SW480 (cell line): ENCODE measurements around the gene CHAT.
"Not testable (repeated sequence)": the region's sequence is repeated elsewhere in the genome, so short reads cannot be mapped to it uniquely, and the experiment has no call there.

Source experiments
- DNase-seq: peaks from one replicate; pipeline ENCODE4 v3.0.0-alpha.2; 2016; ENCODE audit warnings: low spot score

The CHAT gene

DNA sequence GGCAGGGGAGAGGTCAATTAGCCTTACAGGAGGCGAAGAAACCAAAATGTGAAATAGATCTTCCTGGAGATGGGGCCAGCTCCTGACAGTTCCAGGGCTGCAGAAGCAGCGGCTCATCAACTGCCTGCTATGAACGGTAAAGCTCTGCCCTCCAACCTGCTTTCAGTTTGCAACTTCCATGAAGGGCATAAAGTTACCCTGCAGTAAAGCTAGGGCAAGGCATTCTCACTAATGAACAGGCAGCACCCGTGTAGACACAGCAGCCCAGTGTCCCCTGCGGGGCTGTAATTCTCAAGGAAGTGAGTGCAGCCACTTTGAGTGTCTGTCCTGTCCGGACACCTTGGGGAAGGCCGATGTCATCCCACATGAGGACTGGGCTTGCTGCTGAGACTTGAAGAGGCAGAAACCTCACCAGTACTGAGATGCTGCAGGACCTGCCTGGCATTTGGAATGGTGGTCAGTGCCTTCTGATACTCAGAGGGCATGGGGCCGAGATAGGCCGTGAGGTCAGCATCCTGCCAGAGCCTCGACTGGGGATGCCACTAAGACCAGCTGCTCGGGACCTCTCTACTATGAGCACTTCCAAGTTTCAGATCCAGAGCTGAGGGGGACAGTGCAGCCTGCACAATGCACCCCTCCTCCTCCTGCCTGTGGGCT, 39.6 kb downstream of the CHAT start:
- no peak for DNase-seq

DNA sequence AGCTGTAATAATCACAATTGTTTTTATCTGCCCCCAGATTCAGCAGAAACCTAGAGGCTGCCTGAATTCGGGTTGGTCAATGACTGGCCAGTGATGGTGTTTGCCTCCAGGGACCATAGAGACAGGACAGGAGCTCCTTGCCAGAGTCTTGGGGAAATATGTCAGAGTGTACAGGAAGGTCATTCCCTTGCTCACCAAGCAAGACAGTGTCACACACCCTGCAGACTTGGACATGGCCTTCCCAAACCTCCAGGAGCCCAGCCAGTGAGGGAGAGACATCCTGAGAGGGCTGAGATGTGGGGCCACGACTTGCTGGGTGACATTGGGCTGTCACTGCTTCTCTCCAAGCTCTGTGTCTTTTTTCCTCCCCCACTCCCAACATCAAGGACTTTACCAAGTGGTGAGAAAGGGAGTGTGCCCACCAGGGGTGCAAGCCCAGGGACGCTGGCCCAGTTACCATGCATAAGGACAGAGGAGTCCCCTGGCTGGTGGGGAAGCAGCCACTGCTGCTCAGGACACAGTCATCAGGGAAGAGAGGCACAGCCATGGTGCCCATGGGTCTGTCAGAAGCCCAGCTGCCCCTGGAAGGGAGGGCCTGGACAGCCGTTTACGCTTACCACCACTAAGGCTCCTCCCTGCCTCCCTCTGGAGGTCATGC, 40.3 kb downstream of the CHAT start:
- DNase-seq: no peak

DNA sequence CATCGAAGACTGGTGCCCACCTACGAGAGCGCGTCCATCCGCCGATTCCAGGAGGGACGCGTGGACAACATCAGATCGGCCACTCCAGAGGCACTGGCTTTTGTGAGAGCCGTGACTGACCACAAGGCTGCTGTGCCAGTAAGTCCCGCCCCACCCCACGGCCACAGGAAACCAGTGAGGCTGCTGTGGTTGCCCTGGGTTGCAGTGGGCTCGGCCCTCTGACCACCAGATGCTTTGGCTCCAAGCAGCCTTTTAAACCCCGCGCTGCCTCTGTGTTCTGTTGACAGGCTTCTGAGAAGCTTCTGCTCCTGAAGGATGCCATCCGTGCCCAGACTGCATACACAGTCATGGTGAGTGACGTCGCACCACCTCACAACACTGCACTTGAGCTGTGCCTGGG, 41.3 kb downstream of the CHAT start:
- DNase-seq: no peak

DNA sequence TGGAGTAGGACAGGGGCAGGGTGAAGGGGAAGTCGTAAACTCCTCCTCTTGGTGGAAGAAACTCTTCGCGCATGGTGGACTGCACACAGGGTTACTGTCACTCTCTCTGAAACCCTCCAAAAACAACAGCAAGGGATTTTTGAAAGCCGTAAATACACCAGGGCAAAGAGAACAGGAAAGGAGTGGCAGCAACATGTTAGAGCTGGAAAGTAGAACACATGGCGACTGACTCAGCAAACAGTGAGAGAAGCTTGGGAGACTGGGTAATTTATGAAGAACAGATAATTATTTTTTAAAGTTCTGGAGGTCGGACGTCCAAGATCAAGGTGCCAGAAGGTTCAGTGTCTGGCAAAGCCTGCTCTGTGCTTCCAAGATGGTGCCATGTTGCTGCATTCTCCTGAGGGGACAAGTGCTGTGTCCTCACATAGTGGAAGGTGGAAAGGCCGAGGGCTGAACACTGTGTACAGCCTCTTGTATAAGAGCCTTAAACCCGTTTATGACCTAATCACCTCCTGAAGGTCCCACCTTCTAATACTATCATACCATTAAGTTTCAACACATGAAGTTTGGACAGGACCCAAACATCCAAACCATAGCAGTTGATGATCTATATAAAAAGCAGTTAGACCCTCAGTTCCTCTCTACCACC, 43.1 kb downstream of the CHAT start:
- no peak for DNase-seq

DNA sequence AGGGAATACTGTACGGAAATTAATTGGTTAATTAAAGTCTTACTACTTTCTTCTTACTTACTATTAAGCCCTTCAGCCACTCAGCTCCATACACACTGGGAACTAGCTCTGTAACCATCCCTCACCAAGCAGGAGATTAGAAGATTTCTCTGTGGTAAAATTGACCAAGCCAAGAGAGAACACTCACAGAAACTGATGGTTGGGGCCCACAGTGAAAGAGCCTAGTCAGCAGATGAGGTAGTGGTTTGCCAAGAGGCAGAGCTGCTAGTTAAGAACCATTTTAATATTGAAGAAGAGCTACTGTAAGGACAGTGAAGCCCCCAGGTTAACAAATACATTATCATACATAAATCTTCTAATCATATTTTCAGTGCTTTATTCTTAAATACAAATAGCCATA, 43.8 kb downstream of the CHAT start:
- DNase-seq: no peak

DNA sequence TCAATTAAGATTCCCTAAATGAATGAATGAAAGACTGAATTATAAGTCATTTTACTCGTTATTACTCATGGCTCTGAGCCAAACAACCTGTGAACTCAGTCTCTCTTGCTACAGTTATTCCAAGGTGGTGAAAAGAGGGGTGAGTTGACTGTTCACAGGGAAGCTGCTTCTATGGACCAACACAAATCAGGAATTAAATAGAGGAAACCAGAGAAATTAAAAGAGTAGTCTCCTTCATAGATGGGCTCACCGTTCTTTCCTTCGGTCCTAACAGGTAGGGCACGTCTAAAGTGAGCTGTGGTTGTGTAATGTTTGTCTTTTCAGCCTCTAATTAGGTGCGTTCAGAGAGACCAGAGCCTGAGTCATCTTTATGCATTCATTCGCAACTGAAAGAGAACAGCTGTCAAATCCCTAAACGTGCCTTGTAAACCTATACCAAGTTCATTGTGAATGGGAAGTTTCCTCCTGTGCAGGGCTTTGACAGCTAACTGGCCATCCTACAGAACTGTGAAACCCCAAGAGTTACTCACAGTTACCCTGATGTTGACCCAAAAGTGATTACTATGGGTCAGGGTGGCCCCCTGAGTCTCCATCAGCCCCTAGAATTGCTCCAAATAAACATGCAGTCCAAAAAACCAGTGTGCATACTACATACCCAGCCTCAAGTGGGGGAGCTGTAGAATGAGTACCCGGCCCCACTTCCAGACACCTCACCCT, 47.5 kb downstream of the CHAT start:
- DNase-seq: peak; percentile 69

DNA sequence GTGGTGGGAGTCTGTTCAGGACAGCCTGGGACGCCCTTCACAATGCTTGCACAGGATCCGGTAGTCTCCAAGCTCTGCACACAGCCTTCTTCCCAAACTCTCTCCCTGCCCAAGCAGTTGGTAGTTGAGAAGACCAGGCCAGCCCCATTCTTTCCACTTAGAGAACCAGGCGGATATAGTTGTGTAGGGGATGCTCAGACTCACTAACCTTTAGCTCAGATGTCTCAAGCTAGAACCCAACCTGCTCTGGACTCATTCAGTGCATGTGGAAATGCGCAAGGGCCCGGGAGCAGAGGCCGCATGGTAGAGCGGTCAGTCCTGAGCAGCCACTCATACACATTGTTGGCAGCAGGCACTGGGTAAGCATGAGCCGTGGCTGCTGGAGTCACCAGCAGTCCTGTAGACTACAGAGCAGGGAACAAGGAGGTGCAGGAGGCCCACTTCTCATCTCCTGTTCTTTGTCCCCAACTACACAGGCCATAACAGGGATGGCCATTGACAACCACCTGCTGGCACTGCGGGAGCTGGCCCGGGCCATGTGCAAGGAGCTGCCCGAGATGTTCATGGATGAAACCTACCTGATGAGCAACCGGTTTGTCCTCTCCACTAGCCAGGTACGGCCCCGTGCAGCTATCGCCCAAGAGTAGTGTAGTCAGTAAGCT, 48.5 kb downstream of the CHAT start:
- DNase-seq: no peak

DNA sequence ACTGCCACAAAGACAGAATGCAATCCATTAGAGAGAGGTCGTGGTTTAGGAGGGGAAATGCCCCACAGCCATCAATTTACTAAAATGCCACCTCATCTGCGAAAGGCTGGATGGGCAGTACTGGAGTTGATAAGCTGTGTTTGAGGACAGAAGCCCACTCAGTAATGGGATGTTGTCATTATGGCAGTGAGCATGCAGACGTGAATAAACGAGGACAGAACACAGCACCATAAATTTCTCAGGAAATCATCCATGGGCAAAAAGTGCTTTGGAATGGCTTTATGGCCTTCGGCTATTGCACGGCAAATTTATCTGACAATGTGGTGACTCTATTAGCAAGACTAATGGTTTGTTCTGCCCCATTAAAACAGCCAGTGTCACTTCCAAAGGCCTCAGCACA, 49.8 kb downstream of the CHAT start:
- DNase-seq: no peak

DNA sequence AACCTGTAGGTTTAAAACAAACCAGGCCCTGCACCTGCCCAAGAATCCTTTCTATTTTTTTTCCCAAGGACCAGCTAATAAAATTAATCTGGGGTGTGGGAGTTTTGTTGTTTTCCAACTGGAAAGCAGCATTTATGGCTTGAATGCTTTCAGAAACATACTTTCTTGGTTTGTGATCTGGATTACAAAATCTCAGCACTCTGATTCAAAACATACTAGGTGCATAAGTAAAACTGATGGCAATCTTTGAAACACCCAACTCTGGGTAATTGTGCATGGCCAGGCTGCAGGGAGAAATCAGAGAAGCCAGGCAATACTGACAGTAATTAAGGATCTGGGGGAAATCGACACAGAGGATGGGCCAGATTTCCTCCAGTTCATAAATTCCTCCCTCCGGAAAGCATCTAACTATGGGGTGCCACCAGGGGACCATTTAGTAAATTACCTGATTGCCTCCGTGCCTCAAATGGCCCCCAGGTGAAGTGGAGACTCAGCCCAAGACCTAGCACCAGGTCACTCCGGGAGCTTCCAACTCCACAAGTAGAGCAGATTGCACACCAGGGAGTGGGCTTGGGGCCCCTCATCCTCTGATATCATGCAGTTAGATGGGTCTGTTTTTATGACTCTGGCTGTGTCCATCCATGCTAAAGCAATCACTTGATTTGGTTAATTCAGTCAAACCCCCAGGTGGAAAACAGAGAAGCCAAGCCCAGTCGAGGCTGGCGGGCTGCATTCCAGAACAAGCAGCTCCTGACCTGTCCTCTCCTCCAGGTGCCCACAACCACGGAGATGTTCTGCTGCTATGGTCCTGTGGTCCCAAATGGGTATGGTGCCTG, 50.4 kb downstream of the CHAT start:
- no peak for DNase-seq

DNA sequence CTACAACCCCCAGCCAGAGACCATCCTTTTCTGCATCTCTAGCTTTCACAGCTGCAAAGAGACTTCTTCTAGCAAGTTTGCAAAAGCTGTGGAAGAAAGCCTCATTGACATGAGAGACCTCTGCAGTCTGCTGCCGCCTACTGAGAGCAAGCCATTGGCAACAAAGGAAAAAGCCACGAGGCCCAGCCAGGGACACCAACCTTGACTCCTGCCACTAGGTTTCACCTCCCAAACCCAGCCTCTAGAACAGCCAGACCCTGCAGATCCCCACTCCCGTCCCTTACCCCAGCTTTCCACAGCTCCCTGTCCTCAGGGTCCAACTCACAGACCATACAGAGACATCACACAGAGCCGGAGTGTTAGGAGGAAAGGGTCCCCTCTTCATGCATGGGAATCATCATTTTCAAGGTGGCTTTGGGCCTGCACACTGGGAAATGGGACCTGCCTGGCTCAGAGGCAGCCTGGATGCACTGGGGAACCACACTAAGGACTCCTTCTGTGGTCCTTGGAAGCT, 51.1 kb downstream of the CHAT start:
- no peak for DNase-seq

DNA sequence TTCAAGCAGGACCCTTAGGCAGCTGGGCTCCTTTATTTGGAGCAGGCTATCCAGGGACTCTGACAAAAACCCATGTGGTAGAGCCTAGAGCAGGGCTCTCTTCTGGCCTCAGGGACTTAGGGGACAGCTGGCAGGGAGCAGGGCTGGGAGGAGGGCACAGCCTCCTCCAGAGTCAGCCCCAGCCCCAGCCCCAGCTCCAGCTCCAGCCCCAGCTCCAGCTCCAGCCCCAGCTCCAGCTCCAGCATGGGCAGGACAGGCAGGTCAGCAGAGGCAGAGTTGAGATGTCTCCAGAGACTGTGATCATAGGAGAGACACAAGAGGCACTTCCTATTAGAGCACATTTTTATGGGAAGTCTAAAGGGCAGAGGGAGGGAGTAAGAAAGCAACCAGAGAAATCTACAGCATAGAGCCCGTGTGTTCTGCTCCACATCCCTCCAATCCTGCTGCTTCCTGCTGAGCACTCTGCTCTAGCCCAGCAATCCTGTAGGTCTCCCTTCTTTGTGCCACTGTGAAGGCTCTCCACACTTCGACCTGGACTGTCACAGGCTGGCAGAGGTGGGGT, 52.3 kb downstream of the CHAT start:
- DNase-seq: no peak

DNA sequence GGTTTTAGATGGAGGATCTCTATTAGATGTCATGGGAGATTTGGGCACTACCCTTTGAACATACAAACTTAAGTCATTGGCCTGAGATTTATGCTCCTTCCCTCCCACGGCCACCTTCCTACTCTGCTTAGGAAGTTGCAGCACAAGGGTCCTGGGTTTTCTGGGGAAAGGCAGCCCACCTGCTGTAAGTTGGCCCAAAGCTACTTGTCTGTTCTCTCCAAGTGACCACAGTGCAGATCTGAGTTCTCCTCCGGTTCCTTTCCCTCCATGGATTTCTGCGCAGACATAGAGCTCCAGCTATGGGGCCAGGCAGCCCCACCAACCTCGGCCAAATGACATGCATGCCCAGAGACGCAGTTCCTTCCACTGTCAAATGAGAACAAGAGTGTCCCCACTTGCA, 52.8 kb downstream of the CHAT start:
- no peak for DNase-seq

DNA sequence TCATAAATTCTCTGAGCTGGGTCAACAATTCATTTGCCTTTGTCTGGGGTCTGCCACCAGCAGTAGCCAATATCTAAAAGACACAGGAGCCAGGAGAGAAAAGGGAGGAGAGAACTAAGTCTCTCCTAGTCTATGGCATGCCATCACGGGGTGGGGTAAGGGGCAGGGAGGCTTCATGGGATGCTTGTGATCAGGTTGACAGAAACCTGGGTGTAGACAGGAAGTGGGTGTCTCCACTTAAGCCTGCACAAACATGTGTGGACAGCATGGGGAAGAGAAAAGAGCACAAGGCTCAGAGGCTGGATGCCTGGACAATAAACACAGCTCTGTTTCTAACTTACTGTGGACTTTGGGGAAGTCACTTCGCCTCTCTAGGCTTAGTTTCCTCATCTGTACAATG, 54.2 kb downstream of the CHAT start:
- peak; percentile 20 for DNase-seq

DNA sequence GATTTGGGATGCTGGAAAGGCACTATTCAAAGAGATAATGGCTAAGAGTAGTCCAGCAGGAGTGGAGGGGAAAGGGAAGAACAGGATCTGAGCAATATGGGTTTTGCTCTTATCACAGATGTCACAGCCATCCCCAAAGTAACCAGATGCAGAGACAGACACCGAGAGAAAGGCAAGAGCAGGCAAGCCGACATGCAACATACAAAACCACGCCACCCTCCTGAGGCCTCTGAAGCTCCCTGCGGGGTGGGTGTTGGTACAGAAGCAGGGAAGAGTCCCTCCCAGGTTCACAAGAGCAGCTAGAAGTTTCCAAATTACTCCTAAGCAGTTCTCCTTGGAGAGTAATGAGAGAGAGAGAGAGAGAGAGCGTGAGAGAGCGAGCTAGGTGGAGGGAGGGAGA, 54.8 kb downstream of the CHAT start:
- no peak for DNase-seq

DNA sequence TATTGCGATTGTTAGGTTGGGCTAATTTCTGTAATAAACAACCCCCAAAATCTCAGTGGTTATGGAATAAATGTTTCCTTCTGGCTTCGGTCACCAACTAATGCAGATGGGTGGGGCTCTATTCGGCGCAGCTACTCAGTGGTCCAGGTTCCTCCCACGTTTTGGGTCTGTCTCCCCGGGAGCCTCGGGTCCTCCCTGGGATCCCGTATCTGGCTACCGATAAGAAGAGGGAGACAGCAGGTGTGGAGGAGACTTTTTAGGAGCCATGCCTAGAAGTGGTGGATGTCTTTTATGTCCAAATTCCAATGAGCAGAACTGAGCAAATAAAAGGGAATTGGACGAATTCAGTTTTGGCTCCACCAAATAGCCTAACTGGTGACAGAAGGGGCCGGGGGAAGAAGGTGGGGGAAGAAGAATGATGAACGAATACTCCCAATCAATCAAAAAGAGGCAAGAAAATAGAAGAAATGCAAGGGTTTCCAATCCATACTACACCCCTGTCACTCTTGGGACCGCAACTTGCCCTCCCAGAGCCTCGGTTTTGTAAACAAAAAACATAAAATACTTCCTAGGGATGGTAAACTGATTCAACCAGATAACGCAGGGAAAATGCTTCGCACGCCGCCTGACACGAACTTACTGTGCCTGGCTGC, 65.1 kb downstream of the CHAT start:
- DNase-seq: no peak

DNA sequence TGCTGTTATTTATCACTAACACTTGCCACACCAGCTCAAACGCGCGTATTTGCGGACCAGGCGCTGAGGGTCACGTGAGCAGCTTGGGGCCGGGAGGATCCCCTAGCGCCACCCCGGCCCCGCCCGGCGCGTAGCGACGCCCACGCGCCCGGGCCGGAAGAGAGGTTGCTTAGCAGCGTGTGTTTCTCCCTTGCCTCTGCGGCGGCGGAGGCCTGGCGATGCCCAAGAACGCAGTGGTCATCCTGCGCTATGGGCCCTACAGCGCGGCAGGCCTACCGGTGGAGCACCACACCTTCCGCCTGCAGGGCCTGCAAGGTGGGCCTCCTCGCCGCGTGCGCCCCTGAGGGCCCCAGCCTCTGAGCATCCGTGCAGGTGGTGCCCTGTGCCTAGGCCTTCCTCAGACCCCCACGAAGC, 65.7 kb downstream of the CHAT start, which contains the start of gene C10orf53:
C10orf53 (plus strand) TSS at position 172 of the 414 bp plus-strand sequence; CDS start at position 219, 47 bp downstream.
- peak; percentile 67 for DNase-seq

DNA sequence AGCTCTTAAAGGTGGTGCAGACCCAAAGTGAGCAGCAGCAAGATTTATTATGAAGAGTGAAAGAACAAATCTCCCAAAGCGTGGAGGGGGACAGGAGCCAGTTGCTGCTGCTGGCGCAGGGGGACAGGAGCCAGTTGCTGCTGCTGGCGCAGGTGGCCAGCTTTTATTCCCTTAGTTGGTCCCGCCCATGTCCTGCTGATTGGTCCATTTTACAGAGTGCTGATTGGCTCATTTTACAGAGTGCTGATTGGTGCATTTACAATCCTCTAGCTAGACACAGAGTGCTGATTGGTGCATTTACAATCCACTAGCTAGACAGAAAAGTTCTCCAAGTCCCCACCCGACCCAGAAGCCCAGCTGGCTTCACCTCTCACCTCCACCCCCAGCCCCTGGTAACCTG, 68.6 kb downstream of the CHAT start:
- DNase-seq: not testable (repeated sequence)

DNA sequence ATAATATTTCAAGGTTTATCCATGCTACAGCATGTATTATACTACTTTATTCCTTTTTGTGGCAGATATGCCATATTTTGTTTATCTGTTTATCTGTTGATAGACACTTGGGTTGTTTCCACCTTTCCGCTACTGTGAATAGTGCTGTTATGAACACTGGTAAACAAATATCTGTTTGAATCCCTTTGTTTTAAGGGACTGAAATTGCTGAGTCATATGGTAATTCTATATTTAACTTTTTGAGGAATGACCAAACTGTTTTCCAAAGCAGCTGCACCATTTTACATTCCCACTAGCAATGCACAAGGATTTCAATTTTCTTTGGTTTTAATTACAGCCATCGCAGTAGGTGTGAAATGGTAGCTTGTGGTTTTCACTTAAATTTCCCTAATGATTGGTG, 69.0 kb downstream of the CHAT start:
- no peak for DNase-seq

DNA sequence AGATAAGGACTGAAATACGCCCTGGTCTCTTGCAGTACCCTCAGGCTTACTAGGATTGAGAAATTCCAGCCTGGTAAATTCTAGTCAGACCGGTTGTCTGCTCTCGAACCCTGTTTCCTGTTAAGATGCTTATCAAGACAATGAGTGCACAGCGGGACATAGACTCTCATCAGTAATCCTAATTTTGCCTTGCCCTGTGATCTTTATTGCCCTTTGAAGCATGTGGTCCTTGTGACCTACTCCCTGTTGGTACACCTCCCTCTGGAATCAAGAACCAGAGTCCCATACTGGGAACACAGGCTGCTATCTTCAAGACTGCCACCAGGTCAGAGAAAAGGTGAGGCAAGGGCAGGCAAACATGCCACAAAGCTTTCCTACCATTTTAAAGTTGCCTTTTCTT, 72.8 kb downstream of the CHAT start:
- no peak for DNase-seq

DNA sequence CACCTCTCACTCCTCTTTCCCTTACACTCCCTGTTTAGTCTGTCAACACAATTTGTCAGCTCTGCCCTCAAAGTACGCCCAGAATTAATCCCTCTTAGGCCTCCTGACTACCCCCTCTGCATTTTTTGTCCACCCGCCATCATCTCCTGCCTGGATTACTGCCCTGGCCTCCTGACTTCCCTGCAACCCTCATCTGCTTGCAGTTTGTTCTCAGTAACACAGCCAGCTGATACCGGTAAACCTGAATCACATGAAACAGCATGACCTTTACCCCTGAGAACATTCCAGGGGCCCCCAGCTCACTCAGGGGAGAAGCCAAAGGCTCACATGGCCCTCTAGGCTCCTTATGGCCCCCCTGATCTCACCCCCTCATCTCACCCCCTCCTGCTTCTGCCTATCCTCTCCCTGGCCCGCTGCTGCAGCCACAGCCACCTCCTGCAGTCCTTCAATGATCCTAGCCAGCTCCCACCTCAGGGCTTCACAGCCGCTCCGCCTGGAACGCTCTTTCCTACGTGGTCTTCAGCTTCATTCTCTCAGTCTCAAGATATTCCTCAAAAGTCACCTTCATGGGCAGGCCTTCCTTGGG, 74.5 kb downstream of the CHAT start:
- no peak for DNase-seq
